Measurements from ENCODE around the gene GUCY1A1.
A peak's percentile ranks its signal among the peaks of the same experiment; 100 is the strongest.

The GUCY1A1 gene

GRCh38 chr4:155658681-155659064 is 8.0 kb upstream of the GUCY1A1 start:
- no peak for DNase-seq
- H3K36me3 ChIP-seq (ENCODE audit: control insufficient read depth, insufficient read depth, low read length) = no peaks in the 10 kb centered on the region
- no peak overlapping the region for H3K27ac ChIP-seq (ENCODE audit: insufficient read depth, low read length, poor library complexity, severe bottlenecking)
- H3K27me3 ChIP-seq (replicated peaks; ENCODE audit: control insufficient read depth, insufficient read depth, low read length, poor library complexity, severe bottlenecking) = no peaks in the 10 kb centered on the region
- H3K9me3 ChIP-seq (ENCODE audit: control insufficient read depth, low read length) = no peaks in the 10 kb centered on the region
- no peak overlapping the region for H3K4me3 ChIP-seq (ENCODE audit: insufficient read depth, low read depth, low read length, poor library complexity, severe bottlenecking)
- no peaks in the 10 kb centered on the region for H3K4me1 ChIP-seq (ENCODE audit: control insufficient read depth, insufficient read depth, low read length, poor library complexity, severe bottlenecking)

GRCh38 chr4:155659176-155659575 is 7.5 kb upstream of the GUCY1A1 start:
- DNase-seq = no peak
- H3K27me3 ChIP-seq (replicated peaks; ENCODE audit: control insufficient read depth, insufficient read depth, low read length, poor library complexity, severe bottlenecking) = no peaks in the 10 kb centered on the region
- H3K36me3 ChIP-seq (ENCODE audit: control insufficient read depth, insufficient read depth, low read length) = no peaks in the 10 kb centered on the region
- no peaks in the 10 kb centered on the region for H3K9me3 ChIP-seq (ENCODE audit: control insufficient read depth, low read length)
- H3K4me1 ChIP-seq (ENCODE audit: control insufficient read depth, insufficient read depth, low read length, poor library complexity, severe bottlenecking) = no peaks in the 10 kb centered on the region
- H3K4me3 ChIP-seq (ENCODE audit: insufficient read depth, low read depth, low read length, poor library complexity, severe bottlenecking) = no peak overlapping the region
- no peak overlapping the region for H3K27ac ChIP-seq (ENCODE audit: insufficient read depth, low read length, poor library complexity, severe bottlenecking)

- Histone ChIP-seq H3K27me3 (replicated peaks; ENCODE audit: control insufficient read depth, insufficient read depth, low read length, poor library complexity, severe bottlenecking) (no peaks in the 10 kb centered on the region), H3K4me1 (ENCODE audit: control insufficient read depth, insufficient read depth, low read length, poor library complexity, severe bottlenecking) (no peaks in the 10 kb centered on the region), H3K27ac (ENCODE audit: insufficient read depth, low read length, poor library complexity, severe bottlenecking) (no peak overlapping the region), H3K36me3 (ENCODE audit: control insufficient read depth, insufficient read depth, low read length) (no peaks in the 10 kb centered on the region), H3K4me3 (ENCODE audit: insufficient read depth, low read depth, low read length, poor library complexity, severe bottlenecking) (no peak overlapping the region), H3K9me3 (ENCODE audit: control insufficient read depth, low read length) (no peaks in the 10 kb centered on the region)
- DNase-seq = no peak
These were observed 6.2 kb upstream of the GUCY1A1 start for GRCh38 chr4:155660436-155660835.

GRCh38 chr4:155665054-155665453 is 1.6 kb upstream of the GUCY1A1 start:
- Histone ChIP-seq H3K27ac (ENCODE audit: insufficient read depth, low read length, poor library complexity, severe bottlenecking) (no peak overlapping the region), H3K27me3 (replicated peaks; ENCODE audit: control insufficient read depth, insufficient read depth, low read length, poor library complexity, severe bottlenecking) (peaks cover 9% of the 10 kb centered on the region), H3K4me1 (ENCODE audit: control insufficient read depth, insufficient read depth, low read length, poor library complexity, severe bottlenecking) (no peaks in the 10 kb centered on the region), H3K9me3 (ENCODE audit: control insufficient read depth, low read length) (no peaks in the 10 kb centered on the region), H3K4me3 (ENCODE audit: insufficient read depth, low read depth, low read length, poor library complexity, severe bottlenecking) (no peak overlapping the region), H3K36me3 (ENCODE audit: control insufficient read depth, insufficient read depth, low read length) (no peaks in the 10 kb centered on the region)
- DNase-seq = no peak

- no peak for DNase-seq
- Histone ChIP-seq H3K36me3 (ENCODE audit: control insufficient read depth, insufficient read depth, low read length) (no peaks in the 10 kb centered on the region), H3K4me1 (ENCODE audit: control insufficient read depth, insufficient read depth, low read length, poor library complexity, severe bottlenecking) (no peaks in the 10 kb centered on the region), H3K27ac (ENCODE audit: insufficient read depth, low read length, poor library complexity, severe bottlenecking) (no peak overlapping the region), H3K9me3 (ENCODE audit: control insufficient read depth, low read length) (no peaks in the 10 kb centered on the region), H3K4me3 (ENCODE audit: insufficient read depth, low read depth, low read length, poor library complexity, severe bottlenecking) (no peak overlapping the region), H3K27me3 (replicated peaks; ENCODE audit: control insufficient read depth, insufficient read depth, low read length, poor library complexity, severe bottlenecking) (peaks cover 9% of the 10 kb centered on the region)
These were observed 547 bp downstream of the GUCY1A1 start for GRCh38 chr4:155667222-155667567.

GRCh38 chr4:155667568-155668511 is 1.2 kb downstream of the GUCY1A1 start:
- Histone ChIP-seq H3K27me3 (replicated peaks; ENCODE audit: control insufficient read depth, insufficient read depth, low read length, poor library complexity, severe bottlenecking) (peaks cover 9% of the 10 kb centered on the region), H3K4me3 (ENCODE audit: insufficient read depth, low read depth, low read length, poor library complexity, severe bottlenecking) (peak overlapping the region; percentile 32), H3K36me3 (ENCODE audit: control insufficient read depth, insufficient read depth, low read length) (no peaks in the 10 kb centered on the region), H3K27ac (ENCODE audit: insufficient read depth, low read length, poor library complexity, severe bottlenecking) (no peak overlapping the region), H3K9me3 (ENCODE audit: control insufficient read depth, low read length) (no peaks in the 10 kb centered on the region), H3K4me1 (ENCODE audit: control insufficient read depth, insufficient read depth, low read length, poor library complexity, severe bottlenecking) (no peaks in the 10 kb centered on the region)
- no peak for DNase-seq

GRCh38 chr4:155668707-155669220 is 2.1 kb downstream of the GUCY1A1 start:
- no peaks in the 10 kb centered on the region for H3K36me3 ChIP-seq (ENCODE audit: control insufficient read depth, insufficient read depth, low read length)

GRCh38 chr4:155672342-155672741 is 5.7 kb downstream of the GUCY1A1 start:
- Histone ChIP-seq H3K9me3 (ENCODE audit: control insufficient read depth, low read length) (no peaks in the 10 kb centered on the region), H3K4me1 (ENCODE audit: control insufficient read depth, insufficient read depth, low read length, poor library complexity, severe bottlenecking) (no peaks in the 10 kb centered on the region), H3K4me3 (ENCODE audit: insufficient read depth, low read depth, low read length, poor library complexity, severe bottlenecking) (no peak overlapping the region), H3K36me3 (ENCODE audit: control insufficient read depth, insufficient read depth, low read length) (no peaks in the 10 kb centered on the region), H3K27ac (ENCODE audit: insufficient read depth, low read length, poor library complexity, severe bottlenecking) (no peak overlapping the region), H3K27me3 (replicated peaks; ENCODE audit: control insufficient read depth, insufficient read depth, low read length, poor library complexity, severe bottlenecking) (peaks cover 9% of the 10 kb centered on the region)
- no peak for DNase-seq

More at GRCh38 chr4:155668707-155669220, 2.1 kb downstream of the GUCY1A1 start:
- DNase-seq = no peak
- Histone ChIP-seq H3K4me3 (ENCODE audit: insufficient read depth, low read depth, low read length, poor library complexity, severe bottlenecking) (no peak overlapping the region), H3K9me3 (ENCODE audit: control insufficient read depth, low read length) (no peaks in the 10 kb centered on the region), H3K27me3 (replicated peaks; ENCODE audit: control insufficient read depth, insufficient read depth, low read length, poor library complexity, severe bottlenecking) (peaks cover 9% of the 10 kb centered on the region), H3K4me1 (ENCODE audit: control insufficient read depth, insufficient read depth, low read length, poor library complexity, severe bottlenecking) (no peaks in the 10 kb centered on the region), H3K27ac (ENCODE audit: insufficient read depth, low read length, poor library complexity, severe bottlenecking) (no peak overlapping the region)

- Histone ChIP-seq H3K27me3 (replicated peaks; ENCODE audit: control insufficient read depth, insufficient read depth, low read length, poor library complexity, severe bottlenecking) (peaks cover 3% of the 10 kb centered on the region), H3K36me3 (ENCODE audit: control insufficient read depth, insufficient read depth, low read length) (no peaks in the 10 kb centered on the region), H3K4me3 (ENCODE audit: insufficient read depth, low read depth, low read length, poor library complexity, severe bottlenecking) (no peak overlapping the region), H3K9me3 (ENCODE audit: control insufficient read depth, low read length) (no peaks in the 10 kb centered on the region), H3K4me1 (ENCODE audit: control insufficient read depth, insufficient read depth, low read length, poor library complexity, severe bottlenecking) (no peaks in the 10 kb centered on the region), H3K27ac (ENCODE audit: insufficient read depth, low read length, poor library complexity, severe bottlenecking) (no peak overlapping the region)
- DNase-seq = no peak
These were observed 6.9 kb downstream of the GUCY1A1 start for GRCh38 chr4:155673453-155673979.

GRCh38 chr4:155674669-155675071 is 8.0 kb downstream of the GUCY1A1 start:
- no peaks in the 10 kb centered on the region for H3K36me3 ChIP-seq (ENCODE audit: control insufficient read depth, insufficient read depth, low read length)
- H3K27me3 ChIP-seq (replicated peaks; ENCODE audit: control insufficient read depth, insufficient read depth, low read length, poor library complexity, severe bottlenecking) = no peaks in the 10 kb centered on the region
- H3K27ac ChIP-seq (ENCODE audit: insufficient read depth, low read length, poor library complexity, severe bottlenecking) = no peak overlapping the region
- no peak overlapping the region for H3K4me3 ChIP-seq (ENCODE audit: insufficient read depth, low read depth, low read length, poor library complexity, severe bottlenecking)
- no peaks in the 10 kb centered on the region for H3K4me1 ChIP-seq (ENCODE audit: control insufficient read depth, insufficient read depth, low read length, poor library complexity, severe bottlenecking)
- H3K9me3 ChIP-seq (ENCODE audit: control insufficient read depth, low read length) = no peaks in the 10 kb centered on the region
- DNase-seq = no peak
